ENCODE measurements around the gene CDH18.

- TF ChIP-seq CTCF (IDR thresholded peaks at IDR 0.05) (no peak), POLR2A (IDR thresholded peaks at IDR 0.05) (no peak)
These were observed 197.1 kb downstream of the CDH18 start for GRCh38 chr5:19790829-19791466.

Measured in uterus (tissue), 2 donors.